T-cell (primary cell): ENCODE measurements around the gene MED6. TPM values are rescaled to one million over a fixed set of nuclear protein-coding genes. Genes with fewer than 3 reads are reported as not detected.

ENCODE experiments used
- ATAC-seq, 4 experiments: fragments of 200-7000 bp in 3 of 4; fragments of 150-1000 bp in 1 of 4; cut with Tn5 transposase; replicated peaks in 1 of 4; 1 replicate in 3 of 4; 2 replicates in 1 of 4; pipeline ENCODE4 v1.10.0; 2021; ENCODE audit warnings: moderate library complexity in 3 of 4, mild to moderate bottlenecking in 2 of 4, moderate number of reproducible peaks in 1 of 4
- CTCF ChIA-PET, 2 donors: fragments of 300-600 bp; sonication (Branson Sonifier 250); formaldehyde crosslinking; loops; one replicate each; lab custom pipeline; 2022; ENCODE audit warnings: antibody characterized with exemption in 2 of 2; lab: Charles Lee
- POLR2A ChIA-PET, 2 donors: fragments of 300-600 bp; sonication (Branson Sonifier 250); formaldehyde crosslinking; loops; one replicate each; lab custom pipeline; 2022; ENCODE audit warnings: antibody characterized with exemption in 2 of 2; lab: Charles Lee
- DNase-seq, 35 experiments: peaks; one replicate each; pipeline versions ENCODE4 v3.0.0 to v3.0.0-alpha.2; 2013 to 2023
- H3K27ac ChIP-seq: one replicate; pipeline ENCODE4 v1.5.1; 2013; ENCODE audit warnings: low read length
- H3K27me3 ChIP-seq, 2 experiments: replicated peaks in 1 of 2; 1 replicate in 1 of 2; 2 replicates in 1 of 2; pipeline versions ENCODE4 v1.6.1 to v1.7.0; 2013; ENCODE audit warnings: low read length in 1 of 2, mixed read lengths in 1 of 2; ENCODE audit not compliant: control insufficient read depth in 2 of 2, insufficient read depth in 2 of 2; ENCODE audit errors: extremely low read depth in 1 of 2
- H3K36me3 ChIP-seq, 2 donors: 1 replicate in 1 of 2; 2 replicates in 1 of 2; pipeline versions ENCODE4 v1.6.1 to v1.7.0; 2013; ENCODE audit warnings: low read length in 1 of 2; ENCODE audit not compliant: control insufficient read depth in 2 of 2, insufficient read depth in 1 of 2; ENCODE audit errors: extremely low read depth in 1 of 2
- H3K4me1 ChIP-seq, 2 experiments: 1 replicate in 1 of 2; 2 replicates in 1 of 2; pipeline versions ENCODE4 v1.6.1 to v1.7.0; 2013; ENCODE audit warnings: low read length in 2 of 2, mixed read lengths in 1 of 2; ENCODE audit not compliant: insufficient read depth in 2 of 2, control insufficient read depth in 1 of 2; ENCODE audit errors: extremely low read depth in 1 of 2
- H3K4me3 ChIP-seq, 2 donors: 1 replicate in 1 of 2; 2 replicates in 1 of 2; pipeline versions ENCODE4 v1.5.1 to v1.7.0; 2013; ENCODE audit warnings: mild to moderate bottlenecking in 2 of 2, low read length in 1 of 2, moderate library complexity in 1 of 2; ENCODE audit not compliant: control insufficient read depth in 1 of 2; ENCODE audit errors: extremely low read depth in 1 of 2
- H3K9me3 ChIP-seq: 2 replicates; pipeline ENCODE4 v1.7.0; 2013
- H3K27ac Mint-ChIP-seq, 2 donors: one replicate each; pipeline ENCODE4 v1.8.0; 2020 to 2021; ENCODE audit warnings: mild to moderate bottlenecking in 2 of 2, mixed read lengths in 2 of 2
- H3K27me3 Mint-ChIP-seq, 2 donors: one replicate each; pipeline ENCODE4 v1.8.0; 2021 to 2022; ENCODE audit warnings: mixed read lengths in 2 of 2
- H3K36me3 Mint-ChIP-seq: one replicate; pipeline ENCODE4 v1.8.0; 2021; ENCODE audit warnings: mixed read lengths
- H3K4me1 Mint-ChIP-seq, 3 donors: one replicate each; pipeline ENCODE4 v1.8.0; 2020 to 2022; ENCODE audit warnings: mixed read lengths in 3 of 3, mild to moderate bottlenecking in 1 of 3
- H3K4me3 Mint-ChIP-seq, 3 donors: one replicate each; pipeline ENCODE4 v1.8.0; 2020 to 2022; ENCODE audit warnings: mild to moderate bottlenecking in 3 of 3, mixed read lengths in 3 of 3, moderate library complexity in 3 of 3
- H3K9me3 Mint-ChIP-seq, 3 donors: one replicate each; pipeline ENCODE4 v1.8.0; 2020 to 2022; ENCODE audit warnings: mixed read lengths in 3 of 3
- total RNA-seq, 35 experiments: library from RNA in 6 of 35; stranded (reverse) in 6 of 35; fragments of 120-200 nt in 1 of 35; gene quantifications; one replicate each; pipeline versions ENCODE4 v1.2.1 to v1.2.4 and lab custom pipeline; 2013 to 2026

The MED6 gene
- total RNA-seq, 5 donors from 2014 or later (not counting 1 experiment from before 2014, with no cell fraction given) = 45.1 to 96.4 (median 53.3) TPM

DNA sequence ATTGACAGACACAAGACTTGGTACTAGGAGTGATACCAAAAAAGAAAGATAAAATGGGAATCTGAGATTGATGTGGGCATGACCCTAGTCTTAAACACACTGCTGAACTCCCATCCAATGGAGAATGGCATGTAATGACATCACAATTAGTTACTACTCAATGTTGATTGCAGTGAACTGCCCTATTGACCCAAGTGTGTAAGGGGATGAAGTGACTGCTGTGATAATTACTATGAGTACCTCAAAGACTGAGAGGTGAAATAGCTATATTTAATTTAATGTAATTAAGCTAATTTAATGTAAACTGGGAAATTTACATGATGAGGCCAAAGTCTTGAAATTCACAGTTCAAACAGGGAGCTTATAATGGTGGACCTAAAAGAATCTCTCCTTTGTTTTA is 65.6 kb downstream of the MED6 start, which contains the start of gene ADAM20:
Gene ADAM20, minus strand, starts transcription at position 101 of the 400 bp plus-strand sequence. CDS start 10,247 bp downstream, outside the sequence.
- H3K9me3 ChIP-seq = peaks cover 5% of the 10 kb centered on the region
- Mint-ChIP-seq H3K27ac (no peak within 1 kb of the TSS), H3K36me3 (peaks cover 53% of the 10 kb centered on the region)

More for the DNA sequence above, 65.6 kb downstream of the MED6 start, which contains the start of gene ADAM20:
- ChIA-PET CTCF (interaction anchor here in 1 of 2 donors (0.6 kb wide), 1 partner anchor 178 kb away, joined by 3 read pairs; no protein-coding TSS in a partner anchor), POLR2A (no interaction called here)
- no peaks in the 10 kb centered on the region for H3K27me3 Mint-ChIP-seq
- Histone ChIP-seq H3K4me3 (no peak within 1 kb of the TSS), H3K36me3 (no peaks in the 10 kb centered on the region), H3K27me3 (no peaks in the 10 kb centered on the region), H3K27ac (no peak within 1 kb of the TSS), H3K4me1 (peaks cover 0 to 2% of the 10 kb centered on the region in 2 experiments)
- DNase-seq (no peak), ATAC-seq (no peak)
- H3K4me1 Mint-ChIP-seq = peaks cover 4 to 8% (median 4%) of the 10 kb centered on the region in 3 donors
- no peak within 1 kb of the TSS for H3K4me3 Mint-ChIP-seq
- peaks cover 0 to 11% (median 3%) of the 10 kb centered on the region in 3 donors for H3K9me3 Mint-ChIP-seq

Other genes with a start within 250 kb of the MED6 start
- 10 to 100 TPM; 13.4 to 25.5 (median 20.3) TPM for gene COX16, start 241.0 kb downstream of the MED6 start, total RNA-seq
- 10 to 100 TPM; 12.4 to 18.6 (median 13.2) TPM for gene SYNJ2BP, start 183.6 kb downstream of the MED6 start, total RNA-seq
- gene ADAM21, start 148.5 kb downstream of the MED6 start, total RNA-seq = under 1 TPM in 2 of 5 donors, not detected in 3; 0.12 to 0.14 TPM
- gene ADAM20, start 65.7 kb downstream of the MED6 start, total RNA-seq = 1 to 10 TPM in 3 of 5 donors, under 1 TPM in 2; 0.89 to 1.4 (median 1.2) TPM
- 10 to 100 TPM; 14.4 to 23.4 (median 17.8) TPM for gene TTC9, start 41.3 kb upstream of the MED6 start, total RNA-seq
- 1 to 10 TPM; 4.8 to 7.0 (median 6.6) TPM for gene MAP3K9, start 208.9 kb upstream of the MED6 start, total RNA-seq